HG03045 (cell line): ENCODE measurements around the gene SRY.
"Not testable (repeated sequence)": the region's sequence is repeated elsewhere in the genome, so short reads cannot be mapped to it uniquely, and the experiment has no call there.

Experiments used
- ATAC-seq: cut with Tn5 transposase; IDR thresholded peaks from one replicate; pipeline ENCODE4 v1.9.1; 2021; ENCODE audit warnings: mild to moderate bottlenecking, moderate library complexity; ENCODE audit not compliant: unreplicated experiment

SRY gene

GRCh38 chrY:2787600-2787999 lies at the start of gene SRY:
Gene SRY (minus strand): TSS chrY:2787682. CDS start chrY:2787603, 79 bp downstream.
- no peak for ATAC-seq

- no peak for ATAC-seq
These were observed 49.6 kb upstream of the SRY start for GRCh38 chrY:2837078-2837477.

- no peak for ATAC-seq
These were observed 47.7 kb upstream of the SRY start for GRCh38 chrY:2835230-2835629.

GRCh38 chrY:2828497-2828896 lies 41.0 kb upstream of the SRY start:
- ATAC-seq = no peak

DNA sequence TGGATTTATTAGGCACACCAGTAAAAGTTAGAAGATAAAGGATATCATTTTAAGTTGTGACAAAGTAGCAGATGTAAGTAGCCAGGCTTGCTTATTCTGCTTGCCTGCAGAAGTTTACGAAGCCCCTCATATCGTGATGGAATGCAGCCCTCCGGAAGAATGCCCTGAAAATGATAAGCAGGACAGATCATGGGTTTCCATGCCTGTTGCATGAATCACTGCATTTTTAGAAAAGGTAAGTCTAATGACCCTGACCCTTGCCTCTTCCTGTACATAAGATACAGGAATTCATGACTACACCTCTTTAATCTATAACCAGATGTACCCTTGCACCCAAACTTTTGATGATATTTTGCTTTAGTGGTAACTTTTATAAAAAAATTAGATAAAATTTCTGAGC lies 37.0 kb upstream of the SRY start:
- no peak for ATAC-seq

GRCh38 chrY:2817146-2817896 lies 29.8 kb upstream of the SRY start:
- ATAC-seq = not testable (repeated sequence)

- no peak for ATAC-seq
These were observed 12.8 kb upstream of the SRY start for GRCh38 chrY:2800246-2800645.

- no peak for ATAC-seq
These were observed 10.5 kb upstream of the SRY start for GRCh38 chrY:2797991-2798390.

- no peak for ATAC-seq
These were observed 9.6 kb upstream of the SRY start for GRCh38 chrY:2796977-2797523.

GRCh38 chrY:2789756-2790155 lies 2.3 kb upstream of the SRY start:
- no peak for ATAC-seq

DNA sequence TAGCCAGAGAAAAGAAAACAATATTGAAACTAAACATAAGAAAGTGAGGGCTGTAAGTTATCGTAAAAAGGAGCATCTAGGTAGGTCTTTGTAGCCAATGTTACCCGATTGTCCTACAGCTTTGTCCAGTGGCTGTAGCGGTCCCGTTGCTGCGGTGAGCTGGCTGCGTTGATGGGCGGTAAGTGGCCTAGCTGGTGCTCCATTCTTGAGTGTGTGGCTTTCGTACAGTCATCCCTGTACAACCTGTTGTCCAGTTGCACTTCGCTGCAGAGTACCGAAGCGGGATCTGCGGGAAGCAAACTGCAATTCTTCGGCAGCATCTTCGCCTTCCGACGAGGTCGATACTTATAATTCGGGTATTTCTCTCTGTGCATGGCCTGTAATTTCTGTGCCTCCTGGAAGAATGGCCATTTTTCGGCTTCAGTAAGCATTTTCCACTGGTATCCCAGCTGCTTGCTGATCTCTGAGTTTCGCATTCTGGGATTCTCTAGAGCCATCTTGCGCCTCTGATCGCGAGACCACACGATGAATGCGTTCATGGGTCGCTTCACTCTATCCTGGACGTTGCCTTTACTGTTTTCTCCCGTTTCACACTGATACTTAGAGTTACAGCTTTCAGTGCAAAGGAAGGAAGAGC lies 488 bp downstream of the SRY start:
- ATAC-seq = no peak
